ENCODE data around the gene ANKRD55. TPM values are rescaled to one million over a fixed set of nuclear protein-coding genes. Genes with fewer than 3 reads are reported as not detected.

The ANKRD55 gene
- total RNA-seq, 2 experiments from 2014 or later, result not detected

DNA sequence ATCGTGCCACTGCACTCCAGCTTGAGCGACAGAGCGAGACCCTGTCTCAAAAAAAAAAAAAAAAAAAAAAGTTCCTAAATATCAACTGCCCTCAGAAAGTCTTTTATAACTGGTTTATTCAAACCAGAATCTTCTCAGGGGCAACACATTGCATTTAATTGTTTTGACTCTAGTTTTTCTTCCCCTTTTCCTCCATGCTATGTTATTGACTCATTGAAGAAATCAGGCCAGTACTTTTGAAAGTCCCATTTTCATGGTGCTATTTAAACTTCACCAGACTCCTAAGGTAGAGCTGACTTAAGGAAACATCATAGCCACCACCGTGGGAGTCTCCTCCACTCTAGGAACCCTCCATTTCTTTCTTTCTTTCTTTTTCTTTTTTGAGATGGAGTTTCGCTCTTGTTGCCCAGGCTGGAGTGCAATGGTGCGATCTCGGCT is 155.3 kb downstream of the ANKRD55 start:
- POLR2A ChIA-PET, result no interaction called here

DNA sequence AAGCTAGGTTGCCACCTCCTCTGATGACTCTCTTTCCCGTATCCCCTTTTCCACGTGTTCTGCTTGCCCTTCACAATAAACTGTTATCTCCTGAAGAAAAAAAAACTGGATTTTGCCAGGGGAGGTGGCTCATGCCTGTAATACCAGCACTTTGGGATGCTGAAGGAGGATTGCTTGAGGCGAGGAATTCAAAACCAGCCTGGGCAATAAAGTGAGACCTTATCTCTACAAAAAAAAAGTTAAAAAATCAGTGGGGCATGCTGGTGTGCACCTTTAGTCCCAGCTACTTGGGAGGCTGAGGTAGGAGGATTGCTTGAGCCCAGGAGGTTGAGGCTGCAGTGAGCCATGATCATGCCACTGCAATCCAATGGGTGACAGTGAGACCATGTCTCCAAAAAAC is 156.6 kb downstream of the ANKRD55 start:
- no peak overlapping the region for H3K27ac ChIP-seq (ENCODE audit: low read depth, low read length, poor library complexity, severe bottlenecking)
- CTCF ChIA-PET (ENCODE audit: unreplicated experiment), result no interaction called here
- H3K9me2 ChIP-seq (ENCODE audit: insufficient read depth, low read length), result no peaks in the 10 kb centered on the region
- no peaks in the 10 kb centered on the region for H3K36me3 ChIP-seq (ENCODE audit: insufficient read depth, low read length)
- H3K4me1 ChIP-seq (ENCODE audit: insufficient read depth, low read length, poor library complexity, severe bottlenecking), result no peaks in the 10 kb centered on the region
- POLR2A ChIA-PET, result no interaction called here
- DNase-seq (ENCODE audit: low spot score), result no peak
- H3K4me3 ChIP-seq (ENCODE audit: low read depth, low read length, poor library complexity, severe bottlenecking), result no peak overlapping the region
- H3K9me3 ChIP-seq (ENCODE audit: low read length), result no peaks in the 10 kb centered on the region
- intact Hi-C loops (cut with micrococcal nuclease; ENCODE audit: unreplicated experiment), result no loop called here
- H2AFZ ChIP-seq (ENCODE audit: low read length), result no peak overlapping the region
- no peaks in the 10 kb centered on the region for H3K79me2 ChIP-seq (ENCODE audit: insufficient read depth, low read depth, low read length)
- no peaks in the 10 kb centered on the region for H4K20me1 ChIP-seq (ENCODE audit: insufficient read depth, low read length)
- no peak overlapping the region for H3K4me2 ChIP-seq (ENCODE audit: low read length)
- TF ChIP-seq, protein P1, sequence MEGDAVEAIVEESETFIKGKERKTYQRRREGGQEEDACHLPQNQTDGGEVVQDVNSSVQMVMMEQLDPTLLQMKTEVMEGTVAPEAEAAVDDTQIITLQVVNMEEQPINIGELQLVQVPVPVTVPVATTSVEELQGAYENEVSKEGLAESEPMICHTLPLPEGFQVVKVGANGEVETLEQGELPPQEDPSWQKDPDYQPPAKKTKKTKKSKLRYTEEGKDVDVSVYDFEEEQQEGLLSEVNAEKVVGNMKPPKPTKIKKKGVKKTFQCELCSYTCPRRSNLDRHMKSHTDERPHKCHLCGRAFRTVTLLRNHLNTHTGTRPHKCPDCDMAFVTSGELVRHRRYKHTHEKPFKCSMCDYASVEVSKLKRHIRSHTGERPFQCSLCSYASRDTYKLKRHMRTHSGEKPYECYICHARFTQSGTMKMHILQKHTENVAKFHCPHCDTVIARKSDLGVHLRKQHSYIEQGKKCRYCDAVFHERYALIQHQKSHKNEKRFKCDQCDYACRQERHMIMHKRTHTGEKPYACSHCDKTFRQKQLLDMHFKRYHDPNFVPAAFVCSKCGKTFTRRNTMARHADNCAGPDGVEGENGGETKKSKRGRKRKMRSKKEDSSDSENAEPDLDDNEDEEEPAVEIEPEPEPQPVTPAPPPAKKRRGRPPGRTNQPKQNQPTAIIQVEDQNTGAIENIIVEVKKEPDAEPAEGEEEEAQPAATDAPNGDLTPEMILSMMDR (conservative IDR thresholded peaks at IDR 0.05; ENCODE audit: low read length), result no peak
- TF ChIP-seq EZH2phosphoT487 (IDR thresholded peaks at IDR 0.05; ENCODE audit: borderline replicate concordance, low read depth, low read length), result no peak
- BruUV-seq (replicated peaks), result no TSS peak

More for the DNA sequence above, 155.3 kb downstream of the ANKRD55 start:
- BruUV-seq (replicated peaks), result no TSS peak
- no peaks in the 10 kb centered on the region for H3K36me3 ChIP-seq (ENCODE audit: insufficient read depth, low read length)
- intact Hi-C loops (cut with micrococcal nuclease; ENCODE audit: unreplicated experiment), result no loop called here
- no peak for DNase-seq (ENCODE audit: low spot score)
- no peak overlapping the region for H3K4me3 ChIP-seq (ENCODE audit: low read depth, low read length, poor library complexity, severe bottlenecking)
- H3K79me2 ChIP-seq (ENCODE audit: insufficient read depth, low read depth, low read length), result no peaks in the 10 kb centered on the region
- no peaks in the 10 kb centered on the region for H3K9me3 ChIP-seq (ENCODE audit: low read length)
- TF ChIP-seq, protein P1 (conservative IDR thresholded peaks at IDR 0.05; ENCODE audit: low read length), result no peak
- no peak for TF ChIP-seq EZH2phosphoT487 (IDR thresholded peaks at IDR 0.05; ENCODE audit: borderline replicate concordance, low read depth, low read length)
- H3K27ac ChIP-seq (ENCODE audit: low read depth, low read length, poor library complexity, severe bottlenecking), result no peak overlapping the region
- H3K9me2 ChIP-seq (ENCODE audit: insufficient read depth, low read length), result no peaks in the 10 kb centered on the region
- no peaks in the 10 kb centered on the region for H3K4me1 ChIP-seq (ENCODE audit: insufficient read depth, low read length, poor library complexity, severe bottlenecking)
- no peak overlapping the region for H3K4me2 ChIP-seq (ENCODE audit: low read length)
- CTCF ChIA-PET (ENCODE audit: unreplicated experiment), result no interaction called here
- no peak overlapping the region for H2AFZ ChIP-seq (ENCODE audit: low read length)
- H4K20me1 ChIP-seq (ENCODE audit: insufficient read depth, low read length), result no peaks in the 10 kb centered on the region

DNA sequence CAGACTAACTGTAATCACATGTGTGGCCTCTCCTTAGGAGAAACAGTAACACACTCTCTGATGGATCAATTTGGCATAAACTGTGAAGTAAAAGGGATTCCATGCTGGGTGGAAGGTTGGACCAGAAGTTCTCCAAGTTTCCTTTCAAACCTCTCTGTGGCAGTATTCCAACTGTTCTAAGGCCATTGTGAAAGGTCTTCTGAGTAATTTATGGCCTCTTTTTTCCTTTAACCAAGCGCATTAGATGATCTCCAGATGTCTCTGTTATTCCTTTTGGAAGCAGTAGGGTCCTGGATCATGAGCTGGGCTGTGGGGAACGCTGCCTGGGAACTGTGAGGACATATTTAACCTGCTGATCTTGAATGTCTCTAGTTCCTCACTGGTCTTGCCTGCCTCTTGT is 157.8 kb downstream of the ANKRD55 start:
- Histone ChIP-seq H4K20me1 (ENCODE audit: insufficient read depth, low read length) (no peaks in the 10 kb centered on the region), H3K9me3 (ENCODE audit: low read length) (no peaks in the 10 kb centered on the region), H3K4me3 (ENCODE audit: low read depth, low read length, poor library complexity, severe bottlenecking) (no peak overlapping the region), H3K9me2 (ENCODE audit: insufficient read depth, low read length) (no peaks in the 10 kb centered on the region), H3K27ac (ENCODE audit: low read depth, low read length, poor library complexity, severe bottlenecking) (no peak overlapping the region), H3K36me3 (ENCODE audit: insufficient read depth, low read length) (no peaks in the 10 kb centered on the region), H3K4me1 (ENCODE audit: insufficient read depth, low read length, poor library complexity, severe bottlenecking) (no peaks in the 10 kb centered on the region), H3K4me2 (ENCODE audit: low read length) (no peak overlapping the region), H2AFZ (ENCODE audit: low read length) (no peak overlapping the region), H3K79me2 (ENCODE audit: insufficient read depth, low read depth, low read length) (no peaks in the 10 kb centered on the region)
- BruUV-seq (replicated peaks), result no TSS peak
- ChIA-PET CTCF (ENCODE audit: unreplicated experiment) (no interaction called here), POLR2A (no interaction called here)
- intact Hi-C loops (cut with micrococcal nuclease; ENCODE audit: unreplicated experiment), result no loop called here
- DNase-seq (ENCODE audit: low spot score), result no peak
- TF ChIP-seq, protein P1 (conservative IDR thresholded peaks at IDR 0.05; ENCODE audit: low read length), result no peak
- TF ChIP-seq EZH2phosphoT487 (IDR thresholded peaks at IDR 0.05; ENCODE audit: borderline replicate concordance, low read depth, low read length), result no peak
